ENCODE data around the gene KMT2E. TPM values are rescaled to one million over a fixed set of nuclear protein-coding genes. Genes with fewer than 3 reads are reported as not detected.

KMT2E gene
- total and polyA plus RNA-seq, 7 donors, result 6.2 to 40.9 (median 24.0) TPM

- H3K4me3 ChIP-seq, result no peak overlapping the region
- TF ChIP-seq CTCF (IDR thresholded peaks at IDR 0.05), result no peak
- ATAC-seq (peak; percentile 32 to 64 (median 56)), DNase-seq (no peak)
- no peaks in the 10 kb centered on the region for H3K27me3 ChIP-seq (ENCODE audit: insufficient read depth in 3 of 3, low read length in 2 of 3)
- H3K36me3 ChIP-seq (ENCODE audit: insufficient read depth in 1 of 2, low read depth in 1 of 2), result peaks cover 0 to 10% of the 10 kb centered on the region in 2 donors
- WGBS, 3 donors, result 15 to 22% (median 16%) methylated on average over 5 of the region's 5 CpGs
- H3K4me1 ChIP-seq, result peaks cover 67% of the 10 kb centered on the region
- intact Hi-C loops (cut with DNase I), result no loop called here
- H3K9me3 ChIP-seq, result no peaks in the 10 kb centered on the region
- H3K27ac ChIP-seq, result peak overlapping the region; percentile 25
Measured at GRCh38 chr7:105036217-105037168, 22.5 kb downstream of the KMT2E start.

- Histone ChIP-seq H3K4me3 (no peak overlapping the region), H3K36me3 (ENCODE audit: insufficient read depth in 1 of 2, low read depth in 1 of 2) (peaks cover 0 to 18% of the 10 kb centered on the region in 2 donors), H3K9me3 (no peaks in the 10 kb centered on the region), H3K27ac (peak overlapping the region; percentile 60), H3K27me3 (ENCODE audit: insufficient read depth in 3 of 3, low read length in 2 of 3) (no peaks in the 10 kb centered on the region), H3K4me1 (peaks cover 67% of the 10 kb centered on the region)
- ATAC-seq, result no peak
- no peak for TF ChIP-seq CTCF (IDR thresholded peaks at IDR 0.05)
- intact Hi-C loops (cut with DNase I), result no loop called here
- no peak for DNase-seq
- WGBS, 3 donors, result 40 to 55% (median 51%) methylated on average over 2 of the region's 2 CpGs
Measured at GRCh38 chr7:105037319-105037718, 23.3 kb downstream of the KMT2E start.

GRCh38 chr7:105044449-105045070, 30.6 kb downstream of the KMT2E start:
- peaks cover 42% of the 10 kb centered on the region for H3K4me1 ChIP-seq
- peaks cover 0 to 64% of the 10 kb centered on the region in 2 donors for H3K36me3 ChIP-seq (ENCODE audit: insufficient read depth in 1 of 2, low read depth in 1 of 2)
- H3K9me3 ChIP-seq, result no peaks in the 10 kb centered on the region
- WGBS, 3 donors, result 86 to 91% (median 87%) methylated on average over 2 of the region's 2 CpGs
- no peak overlapping the region for H3K4me3 ChIP-seq
- TF ChIP-seq CTCF (IDR thresholded peaks at IDR 0.05), result no peak
- DNase-seq (no peak), ATAC-seq (no peak)
- no peaks in the 10 kb centered on the region for H3K27me3 ChIP-seq (ENCODE audit: insufficient read depth in 3 of 3, low read length in 2 of 3)
- intact Hi-C loops (cut with DNase I), result no loop called here
- no peak overlapping the region for H3K27ac ChIP-seq

- Histone ChIP-seq H3K27me3 (ENCODE audit: insufficient read depth in 3 of 3, low read length in 2 of 3) (no peaks in the 10 kb centered on the region), H3K4me1 (peaks cover 28% of the 10 kb centered on the region), H3K9me3 (no peaks in the 10 kb centered on the region), H3K36me3 (ENCODE audit: insufficient read depth in 1 of 2, low read depth in 1 of 2) (peaks cover 0 to 59% of the 10 kb centered on the region in 2 donors), H3K4me3 (no peak overlapping the region), H3K27ac (no peak overlapping the region)
- intact Hi-C loops (cut with DNase I), result no loop called here
- DNase-seq (no peak), ATAC-seq (no peak)
- TF ChIP-seq CTCF (IDR thresholded peaks at IDR 0.05), result no peak
- 56 to 78% (median 60%) methylated on average over 1 of the region's 1 CpG for WGBS, 3 donors
Measured at GRCh38 chr7:105046414-105046813, 32.4 kb downstream of the KMT2E start.
